ENCODE results near the gene HSPA8. TPM values are rescaled to one million over a fixed set of nuclear protein-coding genes. Genes with fewer than 3 reads are reported as not detected.
"Not testable (repeated sequence)": the region's sequence is repeated elsewhere in the genome, so short reads cannot be mapped to it uniquely, and the experiment has no call there.

Gene HSPA8
- total RNA-seq, 2 experiments from 2014 or later, result 1,728 to 2,522 TPM

DNA sequence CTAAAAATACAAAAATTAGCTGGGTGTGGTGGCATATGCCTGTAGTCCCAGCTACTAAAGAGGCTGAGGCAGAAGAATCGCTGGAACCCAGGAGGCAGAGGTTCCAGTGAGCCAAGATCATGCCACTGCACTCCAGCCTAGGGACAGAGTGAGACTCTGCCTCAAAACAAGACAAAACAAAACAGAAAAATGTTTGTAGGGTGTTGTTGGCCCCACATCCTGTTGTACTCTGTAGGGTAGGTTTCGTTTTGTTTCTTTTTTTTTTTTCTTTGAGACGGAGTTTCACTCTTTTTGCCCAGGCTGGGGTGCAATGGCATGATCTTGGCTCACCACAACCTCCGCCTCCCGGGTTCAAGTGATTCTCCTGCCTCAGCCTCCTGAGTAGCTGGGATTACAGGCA lies 25.7 kb upstream of the HSPA8 start:
- H3K27me3 Mint-ChIP-seq; H3K9me3 Mint-ChIP-seq (ENCODE audit: low read depth); H3K36me3 Mint-ChIP-seq: not testable (repeated sequence)
- CTCF ChIA-PET, result interaction anchor here (1.3 to 4.6 kb wide), 5 partner anchors 14 to 160 kb away, joined by 4 to 29 read pairs (median 6); no protein-coding TSS in a partner anchor
- ATAC-seq (peak; percentile 90), DNase-seq (peak; percentile 63)
- H3K4me3 Mint-ChIP-seq, result peak overlapping the region; percentile 56
- peaks cover 42% of the 10 kb centered on the region for H3K4me1 Mint-ChIP-seq
- H3K27ac Mint-ChIP-seq, result peak overlapping the region; percentile 84

DNA sequence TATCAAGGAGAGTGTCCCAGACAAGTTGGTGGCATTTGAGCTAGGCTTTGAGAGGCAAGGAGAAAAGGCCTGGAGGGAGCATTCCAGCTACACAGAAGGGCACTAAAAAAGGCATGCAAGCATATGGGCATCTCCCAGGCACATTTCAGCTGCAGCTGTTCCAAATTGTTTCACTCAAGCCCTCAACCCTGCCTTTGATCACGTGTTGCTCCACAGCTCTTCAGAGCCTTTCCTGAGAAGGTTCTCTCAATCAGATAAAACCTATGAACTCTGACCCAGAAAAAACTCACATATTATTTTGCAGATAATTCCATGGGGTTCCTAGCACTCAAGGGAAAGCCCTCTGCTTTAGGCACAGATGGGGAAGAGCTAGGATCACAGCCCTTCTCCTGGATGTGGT lies 24.4 kb upstream of the HSPA8 start:
- H3K9me3 Mint-ChIP-seq (ENCODE audit: low read depth), result no peaks in the 10 kb centered on the region
- ATAC-seq, result no peak
- peaks cover 3% of the 10 kb centered on the region for H3K36me3 Mint-ChIP-seq
- H3K27ac Mint-ChIP-seq, result peak overlapping the region; percentile 78
- H3K27me3 Mint-ChIP-seq, result no peaks in the 10 kb centered on the region
- DNase-seq, result no peak
- H3K4me3 Mint-ChIP-seq, result no peak overlapping the region
- CTCF ChIA-PET, result interaction anchor here (1.3 to 2.7 kb wide), 2 partner anchors 17 to 161 kb away, joined by 4 to 12 read pairs; no protein-coding TSS in a partner anchor
- peaks cover 42% of the 10 kb centered on the region for H3K4me1 Mint-ChIP-seq

DNA sequence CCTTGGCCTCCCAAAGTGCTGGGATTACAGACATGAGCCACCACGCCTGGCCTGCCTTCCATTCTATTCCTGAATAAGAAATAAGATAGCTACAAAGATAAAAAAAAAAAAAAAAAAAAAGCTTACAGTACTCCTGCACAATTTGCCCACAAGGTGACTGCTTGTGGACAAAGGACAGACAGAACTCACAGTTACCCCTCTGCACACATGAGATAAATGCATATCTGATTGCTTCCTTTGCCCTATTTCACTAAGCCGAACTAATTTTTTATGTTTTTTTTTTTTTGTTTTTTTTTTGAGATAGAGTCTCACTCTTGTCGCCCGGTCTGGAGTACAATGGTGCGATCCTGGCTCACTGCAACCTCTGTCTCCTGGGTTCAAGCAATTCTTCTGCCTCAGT lies 23.6 kb upstream of the HSPA8 start:
- ATAC-seq, result no peak
- H3K9me3 Mint-ChIP-seq (ENCODE audit: low read depth), result no peaks in the 10 kb centered on the region
- H3K27me3 Mint-ChIP-seq, result no peaks in the 10 kb centered on the region
- peaks cover 41% of the 10 kb centered on the region for H3K4me1 Mint-ChIP-seq
- peaks cover 3% of the 10 kb centered on the region for H3K36me3 Mint-ChIP-seq
- H3K27ac Mint-ChIP-seq, result no peak overlapping the region
- H3K4me3 Mint-ChIP-seq, result no peak overlapping the region
- CTCF ChIA-PET, result interaction anchor here (0.7 to 2.7 kb wide), 4 partner anchors 16 to 164 kb away, joined by 3 to 12 read pairs (median 4); no protein-coding TSS in a partner anchor
- DNase-seq, result no peak

DNA sequence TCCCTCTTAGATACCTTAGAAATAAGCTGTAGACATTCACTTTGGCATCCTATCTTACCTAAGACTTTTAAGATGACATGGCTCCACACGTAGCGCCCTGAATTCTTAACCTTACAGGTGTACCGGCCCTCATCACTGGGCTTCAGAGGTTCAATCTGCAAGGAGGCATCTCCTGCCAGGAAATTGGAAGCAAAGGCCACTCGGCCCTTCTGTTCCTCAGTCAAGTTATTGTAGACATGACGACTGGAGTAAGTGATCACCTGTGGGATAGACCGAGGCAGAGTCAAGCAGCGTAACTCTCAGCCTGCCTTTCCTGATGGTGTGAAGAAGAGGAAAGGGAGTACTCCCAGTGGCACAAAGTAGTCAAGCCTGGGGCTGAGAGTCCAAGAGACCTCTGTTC lies 22.5 kb upstream of the HSPA8 start:
- Mint-ChIP-seq H3K4me1 (peaks cover 42% of the 10 kb centered on the region), H3K27ac (peak overlapping the region; percentile 49), H3K27me3 (no peaks in the 10 kb centered on the region), H3K4me3 (no peak overlapping the region), H3K36me3 (peaks cover 3% of the 10 kb centered on the region), H3K9me3 (ENCODE audit: low read depth) (no peaks in the 10 kb centered on the region)
- CTCF ChIA-PET, result interaction anchor here (0.9 to 2.7 kb wide), 3 partner anchors 15 to 22 kb away, joined by 3 to 12 read pairs (median 3); partner anchors contain the start of gene HSPA8
- DNase-seq (no peak), ATAC-seq (no peak)

DNA sequence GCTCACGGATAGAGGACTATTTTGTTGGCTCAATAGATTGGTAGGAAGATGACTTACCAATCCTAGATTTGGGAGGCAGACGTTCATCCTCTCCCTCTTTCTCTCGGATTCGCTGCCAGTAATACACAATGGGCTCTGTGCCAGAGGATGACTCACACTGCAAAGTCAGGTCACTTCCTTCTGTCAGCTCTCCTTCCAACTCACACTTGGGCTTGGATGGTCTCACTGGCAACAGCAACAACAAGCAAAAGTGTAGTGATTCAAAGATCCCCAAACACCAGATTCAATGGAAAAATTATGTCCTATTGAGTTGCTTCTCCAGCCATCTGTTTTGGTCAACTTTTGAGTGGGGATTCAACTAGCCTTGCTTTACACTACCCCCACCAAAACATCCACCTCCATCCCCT lies 21.7 kb upstream of the HSPA8 start:
- Mint-ChIP-seq H3K4me1 (peaks cover 42% of the 10 kb centered on the region), H3K36me3 (peaks cover 3% of the 10 kb centered on the region), H3K27ac (peak overlapping the region; percentile 85), H3K4me3 (peak overlapping the region; percentile 50), H3K9me3 (ENCODE audit: low read depth) (no peaks in the 10 kb centered on the region), H3K27me3 (no peaks in the 10 kb centered on the region)
- CTCF ChIA-PET, result interaction anchor here (0.9 to 1.7 kb wide), 4 partner anchors 9 to 21 kb away, joined by 3 to 10 read pairs (median 4); partner anchors contain the start of gene HSPA8
- ATAC-seq (peak; percentile 67), DNase-seq (peak; percentile 83)

DNA sequence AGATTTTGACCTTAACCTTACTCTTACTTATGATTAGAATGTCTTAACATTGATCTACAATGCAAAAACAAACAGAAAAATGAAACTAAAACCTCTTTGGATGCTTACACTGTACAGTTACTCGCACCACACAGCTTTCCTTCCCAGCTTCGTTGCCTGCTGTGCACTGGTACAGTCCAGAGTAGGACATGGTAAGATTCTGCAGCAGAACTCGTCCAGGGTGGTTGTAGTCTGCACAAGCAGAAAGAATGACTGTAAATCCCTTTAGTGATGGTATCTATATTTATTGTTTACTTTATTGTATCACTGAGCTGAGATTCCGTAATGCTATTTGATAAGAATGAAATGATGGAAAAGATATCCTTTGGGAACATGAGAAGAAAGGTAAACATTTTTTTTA lies 21.0 kb upstream of the HSPA8 start:
- peak overlapping the region; percentile 46 for H3K4me3 Mint-ChIP-seq

DNA sequence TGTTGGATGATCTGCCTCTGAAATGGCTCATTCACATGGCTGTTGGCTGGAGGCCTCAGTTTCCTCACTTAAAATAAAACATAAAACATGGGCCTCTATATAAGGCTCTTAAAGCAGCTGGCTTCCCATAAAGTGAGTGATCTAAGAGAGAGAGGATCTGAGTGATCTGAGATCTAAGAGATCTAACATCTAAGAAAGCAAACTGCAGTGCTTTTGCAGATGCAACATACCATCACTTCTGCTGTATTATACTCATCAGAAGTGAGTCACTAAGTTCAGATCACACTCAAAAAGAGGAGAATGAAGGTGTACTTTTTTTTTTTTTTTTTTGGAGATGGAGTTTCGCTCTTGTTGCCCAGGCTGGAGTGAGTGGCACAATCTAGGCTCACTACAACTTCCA lies 18.1 kb upstream of the HSPA8 start:
- Mint-ChIP-seq H3K9me3 (ENCODE audit: low read depth) (no peaks in the 10 kb centered on the region), H3K4me3 (no peak overlapping the region), H3K27me3 (no peaks in the 10 kb centered on the region), H3K36me3 (peaks cover 3% of the 10 kb centered on the region), H3K27ac (no peak overlapping the region), H3K4me1 (peaks cover 20% of the 10 kb centered on the region)
- ATAC-seq, result no peak
- no peak for DNase-seq
- CTCF ChIA-PET, result interaction anchor here (1.0 to 1.7 kb wide), 3 partner anchors 11 to 392 kb away, joined by 3 to 4 read pairs (median 3); no protein-coding TSS in a partner anchor

More for the DNA sequence above, 21.0 kb upstream of the HSPA8 start:
- no peak for DNase-seq
- peak overlapping the region; percentile 85 for H3K27ac Mint-ChIP-seq
- ATAC-seq, result peak; percentile 24
- peaks cover 3% of the 10 kb centered on the region for H3K36me3 Mint-ChIP-seq
- H3K27me3 Mint-ChIP-seq, result no peaks in the 10 kb centered on the region
- CTCF ChIA-PET, result interaction anchor here (0.9 to 1.7 kb wide), 4 partner anchors 8 to 17 kb away, joined by 3 to 10 read pairs (median 5); no protein-coding TSS in a partner anchor
- H3K4me1 Mint-ChIP-seq, result peaks cover 37% of the 10 kb centered on the region
- no peaks in the 10 kb centered on the region for H3K9me3 Mint-ChIP-seq (ENCODE audit: low read depth)

DNA sequence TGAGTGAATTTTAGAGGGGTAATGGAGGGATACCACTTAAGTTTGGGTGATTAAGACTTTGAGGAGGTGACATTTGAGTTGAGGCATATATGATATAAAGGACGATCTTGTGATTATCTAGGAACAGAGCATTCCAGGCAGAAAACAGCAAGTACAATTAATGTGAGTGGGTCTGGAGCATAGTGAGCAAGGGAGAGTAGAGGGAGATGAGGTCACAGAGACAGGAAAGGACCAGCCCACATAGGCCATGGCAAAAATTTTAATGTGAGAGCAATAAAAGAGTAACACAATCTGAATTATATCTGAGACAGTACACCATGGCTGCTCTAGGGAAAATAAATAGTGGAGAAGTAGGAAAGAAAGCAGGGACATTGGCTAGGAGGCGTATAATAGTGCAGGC lies 14.5 kb upstream of the HSPA8 start:
- Mint-ChIP-seq H3K36me3 (no peaks in the 10 kb centered on the region), H3K4me1 (peaks cover 21% of the 10 kb centered on the region)

DNA sequence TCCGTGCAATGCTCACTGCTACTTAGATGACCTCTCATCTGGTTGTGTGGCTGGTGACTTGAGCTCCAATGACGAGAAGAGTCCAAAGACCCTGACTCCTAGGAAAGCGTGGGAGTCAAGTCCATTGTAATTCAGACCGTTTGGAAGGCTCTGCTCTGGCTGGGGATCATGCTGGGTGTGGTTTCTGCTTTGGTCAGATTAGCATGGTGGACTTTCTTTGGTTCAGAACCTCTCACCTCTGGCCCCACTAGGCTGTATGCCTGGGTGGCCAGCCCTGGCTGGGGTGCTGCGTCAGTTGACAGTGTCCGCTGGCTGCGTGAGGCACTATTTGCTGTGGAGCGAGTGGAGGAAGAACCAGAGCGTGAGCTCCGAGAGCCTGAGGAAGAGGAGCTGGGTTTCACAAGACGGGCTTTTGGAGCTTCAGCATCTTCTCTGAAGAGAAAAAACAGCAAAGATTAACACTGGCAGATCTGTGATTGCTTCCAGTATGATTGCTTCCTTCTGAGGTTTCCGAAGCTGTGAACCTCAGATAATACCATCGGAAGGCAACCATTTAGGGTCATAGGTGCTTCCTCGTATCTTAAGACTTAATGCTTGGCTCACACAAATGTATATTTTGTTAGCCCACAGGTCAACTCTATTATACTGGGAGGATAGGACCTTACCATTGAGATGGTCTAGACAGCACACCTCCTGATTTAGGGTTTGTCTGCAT lies 11.6 kb upstream of the HSPA8 start:
- Mint-ChIP-seq H3K36me3 (no peaks in the 10 kb centered on the region), H3K27me3 (no peaks in the 10 kb centered on the region), H3K9me3 (ENCODE audit: low read depth) (no peaks in the 10 kb centered on the region), H3K4me3 (no peak overlapping the region), H3K4me1 (peaks cover 36% of the 10 kb centered on the region), H3K27ac (peak overlapping the region; percentile 47)
- DNase-seq (no peak), ATAC-seq (no peak)
- CTCF ChIA-PET, result interaction anchor here (0.8 to 1.7 kb wide), 3 partner anchors 9 to 358 kb away, joined by 3 to 6 read pairs (median 3); no protein-coding TSS in a partner anchor

More for the DNA sequence above, 14.5 kb upstream of the HSPA8 start:
- H3K27ac Mint-ChIP-seq, result no peak overlapping the region
- H3K27me3 Mint-ChIP-seq, result no peaks in the 10 kb centered on the region
- H3K9me3 Mint-ChIP-seq (ENCODE audit: low read depth), result no peaks in the 10 kb centered on the region
- H3K4me3 Mint-ChIP-seq, result no peak overlapping the region
- CTCF ChIA-PET, result no interaction called here
- no peak for ATAC-seq
- DNase-seq, result no peak

DNA sequence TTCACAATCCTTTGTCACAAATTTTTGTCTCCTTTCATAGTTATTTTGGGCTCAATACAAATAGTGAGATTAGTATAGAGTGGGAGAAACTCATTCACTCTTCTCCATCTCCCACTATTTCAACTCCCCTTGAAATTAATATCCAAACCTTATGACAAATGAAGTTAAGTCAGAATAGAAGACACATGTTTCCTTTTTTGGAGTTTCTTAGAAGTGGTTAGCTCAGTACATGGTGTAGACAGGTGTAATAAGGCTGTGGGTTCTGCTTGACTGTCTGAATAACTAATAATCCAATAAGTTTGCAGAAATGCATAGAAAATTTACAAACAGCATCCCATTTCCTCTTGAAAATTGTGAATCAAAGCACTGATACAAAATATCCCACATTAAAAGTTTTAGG lies 10.8 kb upstream of the HSPA8 start:
- H3K27ac Mint-ChIP-seq, result no peak overlapping the region
- H3K4me3 Mint-ChIP-seq, result no peak overlapping the region
- CTCF ChIA-PET, result interaction anchor here (0.8 to 1.7 kb wide), 5 partner anchors 10 to 359 kb away, joined by 3 to 11 read pairs (median 4); no protein-coding TSS in a partner anchor
- H3K9me3 Mint-ChIP-seq (ENCODE audit: low read depth), result no peaks in the 10 kb centered on the region
- no peaks in the 10 kb centered on the region for H3K27me3 Mint-ChIP-seq
- ATAC-seq (no peak), DNase-seq (no peak)
- peaks cover 40% of the 10 kb centered on the region for H3K4me1 Mint-ChIP-seq
- H3K36me3 Mint-ChIP-seq, result no peaks in the 10 kb centered on the region

DNA sequence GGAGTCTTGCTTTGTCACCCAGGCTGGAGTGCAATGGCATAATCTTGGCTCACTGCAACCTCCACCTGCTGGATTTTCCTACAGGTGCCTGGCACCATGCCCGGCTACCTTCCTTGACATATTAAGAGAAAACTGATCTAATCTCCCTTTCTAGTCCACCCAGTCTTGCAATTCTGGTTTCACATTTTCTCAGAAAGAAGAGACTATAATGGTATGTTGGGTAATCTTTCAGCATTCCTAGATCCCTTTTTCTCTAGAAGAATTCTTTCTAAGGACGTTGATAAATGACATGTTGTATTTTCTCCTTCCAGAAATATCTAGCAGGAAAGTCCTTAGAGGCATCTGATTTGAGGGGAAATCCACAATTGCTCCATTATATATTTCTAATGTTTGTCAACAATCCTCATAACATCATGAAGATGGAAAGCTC lies 10.4 kb upstream of the HSPA8 start:
- no peak for ATAC-seq
- no peak for DNase-seq
- no peak overlapping the region for H3K27ac Mint-ChIP-seq
- H3K4me3 Mint-ChIP-seq, result no peak overlapping the region
- H3K9me3 Mint-ChIP-seq (ENCODE audit: low read depth), result no peaks in the 10 kb centered on the region
- H3K4me1 Mint-ChIP-seq, result peaks cover 40% of the 10 kb centered on the region
- no peaks in the 10 kb centered on the region for H3K27me3 Mint-ChIP-seq
- CTCF ChIA-PET, result interaction anchor here (0.7 to 3.5 kb wide), 8 partner anchors 10 to 359 kb away, joined by 3 to 11 read pairs (median 4); no protein-coding TSS in a partner anchor
- H3K36me3 Mint-ChIP-seq, result no peaks in the 10 kb centered on the region

DNA sequence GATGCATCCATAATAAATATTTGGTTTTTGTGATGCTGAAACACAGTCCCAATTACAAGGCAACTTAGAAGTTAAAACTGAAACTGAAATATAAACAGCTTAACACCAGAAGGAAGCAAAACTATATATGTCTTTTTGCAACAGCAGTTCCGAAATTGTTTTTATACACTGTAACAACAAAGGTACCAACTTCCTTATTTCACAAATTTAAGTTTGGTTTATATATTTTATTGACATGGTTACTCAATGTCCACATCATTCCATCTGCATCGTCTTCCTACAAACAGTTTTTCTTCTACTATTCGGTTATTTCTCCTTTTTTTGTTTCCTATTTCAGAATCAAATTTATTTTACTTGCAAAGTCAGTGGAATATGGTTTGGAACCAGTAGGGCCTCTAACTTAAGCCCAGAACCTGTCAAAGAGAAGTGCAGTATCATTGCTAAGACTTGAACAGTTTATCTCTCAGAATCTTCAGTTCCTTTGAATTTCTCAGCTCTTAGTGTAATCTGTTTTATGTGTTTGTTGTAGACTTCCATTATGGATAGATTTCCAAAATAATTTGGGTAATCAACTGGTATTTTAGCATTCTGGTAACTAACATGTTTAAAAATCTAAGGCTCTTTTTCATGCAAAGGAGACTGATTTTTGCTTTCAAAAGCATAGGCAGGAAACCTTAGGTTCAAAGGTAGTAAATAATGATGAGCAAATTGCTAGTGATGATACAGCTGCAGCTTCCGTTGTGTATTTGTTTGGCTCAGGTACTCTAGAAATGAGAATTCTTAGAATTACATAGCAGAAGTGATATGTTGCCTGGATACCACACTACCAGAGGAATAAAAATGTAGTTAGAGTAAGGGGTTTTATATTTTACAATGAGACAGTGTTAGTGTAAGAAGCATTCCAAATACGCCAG lies 8.2 kb upstream of the HSPA8 start:
- Mint-ChIP-seq H3K27me3 (no peaks in the 10 kb centered on the region), H3K36me3 (no peaks in the 10 kb centered on the region), H3K4me1 (peaks cover 48% of the 10 kb centered on the region), H3K27ac (peak overlapping the region; percentile 100), H3K9me3 (ENCODE audit: low read depth) (no peaks in the 10 kb centered on the region), H3K4me3 (peak overlapping the region; percentile 72)
- DNase-seq (no peak), ATAC-seq (peak; percentile 72)
- CTCF ChIA-PET, result interaction anchor here (0.8 to 3.5 kb wide), 11 partner anchors 11 to 231 kb away, joined by 3 to 12 read pairs (median 5); no protein-coding TSS in a partner anchor

DNA sequence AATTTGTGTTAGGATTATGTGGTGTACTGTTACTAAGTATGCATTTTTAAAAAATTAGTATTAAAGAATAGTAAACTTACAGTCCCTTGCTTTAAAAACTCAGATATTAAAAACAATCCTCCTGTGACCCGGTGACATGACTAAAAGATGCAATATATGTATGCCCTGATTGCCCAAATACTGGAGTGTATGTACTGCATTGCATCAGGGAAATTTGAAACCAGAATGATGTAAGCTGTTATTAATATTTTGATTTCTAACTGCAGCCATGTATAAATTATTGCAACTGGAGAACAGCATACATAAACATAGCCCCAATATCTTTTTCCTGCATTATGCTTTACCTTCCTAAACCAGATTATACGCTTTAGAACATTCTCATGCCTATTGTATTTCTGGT lies 3.7 kb upstream of the HSPA8 start:
- Mint-ChIP-seq H3K4me3 (peak overlapping the region; percentile 7), H3K36me3 (peaks cover 18% of the 10 kb centered on the region), H3K9me3 (ENCODE audit: low read depth) (no peaks in the 10 kb centered on the region), H3K27ac (peak overlapping the region; percentile 67), H3K4me1 (peaks cover 31% of the 10 kb centered on the region), H3K27me3 (no peaks in the 10 kb centered on the region)
- no peak for ATAC-seq
- no peak for DNase-seq
- CTCF ChIA-PET, result interaction anchor here (1.4 kb wide), 1 partner anchor 18 kb away, joined by 4 read pairs; no protein-coding TSS in a partner anchor

Data from activated CD8-positive, alpha-beta memory T cell treated with anti-CD3 and anti-CD28 coated beads, Interleukin-2, amount 10 ng/mL, durations not matched to agents 7 days and 5 days (primary cell).